ENCODE data around the gene INPP5B.

GRCh38 chr1:37914719-37915475, 32.0 kb downstream of the INPP5B start:
- no peak for TF ChIP-seq EZH2 (optimal IDR thresholded peaks at IDR 0.05; ENCODE audit: low read depth, low read length)
- no peak for TF ChIP-seq CTCF (IDR thresholded peaks at IDR 0.05; ENCODE audit: low read length)
- TF ChIP-seq EZH2phosphoT487 (IDR thresholded peaks at IDR 0.05; ENCODE audit: low read length) = no peak

Data from MM.1S (cell line).